Esophagus muscularis mucosa (tissue), 3 donors: Measurements from ENCODE around the gene CCNL2.

Experiments used
- CTCF ChIP-seq, 3 experiments: fragments of 200-600 bp in 2 of 3; fragments of 450-650 bp in 1 of 3; sonication (generic) in 2 of 3; IDR thresholded peaks; one replicate each; pipeline ENCODE4 v1.5.1; 2017 to 2019; ENCODE audit warnings: antibody characterized with exemption in 3 of 3, mild to moderate bottlenecking in 2 of 3, moderate library complexity in 1 of 3
- POLR2AphosphoS5 ChIP-seq, 2 donors: sonication (generic); formaldehyde crosslinking; IDR thresholded peaks; one replicate each; pipeline ENCODE4 v1.6.1; 2017; ENCODE audit warnings: antibody characterized with exemption in 2 of 2

- TF ChIP-seq CTCF (IDR thresholded peaks at IDR 0.05) (no peak), POLR2AphosphoS5 (IDR thresholded peaks at IDR 0.05) (no peak)
These were observed 28.3 kb downstream of the CCNL2 start for GRCh38 chr1:1370771-1371300.
